Heart right ventricle (tissue), 16 donors: ENCODE data around the gene ATP11A. TPM values are rescaled to one million over a fixed set of nuclear protein-coding genes. Genes with fewer than 3 reads are reported as not detected.

Experiments
- ATAC-seq, 8 donors: fragments of 200-7000 bp; cut with Tn5 transposase; one replicate each; pipeline ENCODE4 v1.9.1; 2020; ENCODE audit warnings: mild to moderate bottlenecking in 8 of 8, moderate library complexity in 8 of 8, moderate number of reproducible peaks in 1 of 8
- DNase-seq, 2 donors: peaks; one replicate each; pipeline ENCODE4 v3.0.0-alpha.2; 2020
- H3K27ac ChIP-seq, 10 donors: fragments of 200-600 bp; sonication (generic) in 2 of 10; one replicate each; pipeline versions ENCODE4 v1.5.0 to v1.8.0; 2020 to 2022; ENCODE audit warnings: mild to moderate bottlenecking in 3 of 10
- H3K27me3 ChIP-seq, 7 donors: fragments of 200-600 bp; one replicate each; pipeline ENCODE4 v1.8.0; 2021 to 2022; ENCODE audit warnings: mild to moderate bottlenecking in 2 of 7
- H3K36me3 ChIP-seq, 9 donors: fragments of 200-600 bp; sonication (generic) in 1 of 9; one replicate each; pipeline versions ENCODE4 v1.5.0 to v1.8.0; 2020 to 2022; ENCODE audit warnings: mild to moderate bottlenecking in 2 of 9
- H3K4me1 ChIP-seq, 9 donors: fragments of 200-600 bp; sonication (generic) in 1 of 9; one replicate each; pipeline versions ENCODE4 v1.5.0 to v1.8.0; 2020 to 2022; ENCODE audit warnings: mild to moderate bottlenecking in 4 of 9
- H3K4me3 ChIP-seq, 10 donors: fragments of 200-600 bp; sonication (generic) in 2 of 10; one replicate each; pipeline versions ENCODE4 v1.5.0 to v1.8.0; 2020 to 2022; ENCODE audit warnings: mild to moderate bottlenecking in 7 of 10, moderate library complexity in 2 of 10
- H3K9me3 ChIP-seq, 11 donors: fragments of 200-600 bp in 10 of 11; sonication (generic) in 2 of 11; one replicate each; pipeline versions ENCODE4 v1.5.0 to v1.8.0; 2013 to 2022; ENCODE audit warnings: mild to moderate bottlenecking in 2 of 11, control low read depth in 1 of 11, moderate library complexity in 1 of 11
- CTCF ChIP-seq, 9 donors: fragments of 200-600 bp; sonication (generic) in 2 of 9; IDR thresholded peaks; one replicate each; pipeline versions ENCODE4 v1.5.0 to v1.8.0; 2021 to 2022; ENCODE audit warnings: antibody characterized with exemption in 9 of 9, mild to moderate bottlenecking in 5 of 9, moderate library complexity in 1 of 9
- WGBS, 2 donors: extraction: QIAGEN DNeasy Blood & Tissue Kit; methylation state at CpG; one replicate each; pipeline ENCODE4 v1.1.7; 2013; ENCODE audit warnings: inconsistent platforms in 1 of 2; 5-methylcytosine and 5-hydroxymethylcytosine counted together
- intact Hi-C, 10 donors: fragments of 100-400 bp; cut with DNase I; formaldehyde crosslinking; loops; one replicate each; pipeline versions ENCODE4 v1.11.1 to v1.14.2; 2022
- polyA plus RNA-seq, 2 donors: library from polyadenylated mRNA; stranded (reverse); fragments of 200-250 nt; gene quantifications; one replicate each; pipeline ENCODE4 v1.2.3, GENCODE V29; 2013
- total RNA-seq, 10 donors: library from RNA; stranded (reverse); fragmentation: NEBNext Ultra II Directional in 3 of 10; extraction: Animal tissue kit (Norgen Biotek cat#: 25700) in 3 of 10; gene quantifications; one replicate each; pipeline versions ENCODE4 v1.2.1 to v1.2.4, GENCODE V29; 2021 to 2023
- donor health status: Arrhythmogenic right ventricular cardiomyopathy.
- donor health status: ischemic (EF 13 %, LVEDD 7.1; RV severe dilation, severe dysfunction).
- donor health status: healthy with polysubstance abuse.
- donor health status: DM: no; HTN: yes; CAD: no.
- donor health status: DM: no; HTN: no; CAD: no.
- donor health status: ischemic (EF 25% LVEDD 6.9; RV normal size, moderate dysfunction).
- donor health status: ischemic (EF 25% LVEDD 5.7; RV mildly dilated, moderate dysfunction).
- donor health status: healthy.
- donor health status: DM: yes; HTN: yes; CAD: no.
- donor health status: Ischemic cardiomyopathy.
- donor health status: ischemic (EF 35%, LVEDD 5.7; RV mildly dilated, moderate dysfunction).
- donor health status: nonischemic (EF 11% LVEDD 7.7; RV severe dilation, severe dysfunction).
- donor health status: DM: yes; HTN: yes; CAD: no.
- donor health status: PGD.
- donor health status: ischemic (EF 29% LVEDD 5.4; RV normal size, mild dysfunction).
- donor health status: nonischemic (EF 23%, LVEDD 6.1; RV moderate dilation, normal function).

ATP11A gene
- total and polyA plus RNA-seq, 12 donors = 20.0 to 164 (median 107) TPM

GRCh38 chr13:112804374-112804773 lies 114.5 kb downstream of the ATP11A start:
- 68 to 74% methylated on average over 5 of the region's 5 CpGs for WGBS, 2 donors
- H3K36me3 ChIP-seq = peaks cover 0 to 42% (median 8%) of the 10 kb centered on the region in 9 donors
- H3K9me3 ChIP-seq = peaks cover 0 to 6% (median 0%) of the 10 kb centered on the region in 11 donors
- ATAC-seq (no peak), DNase-seq (no peak)
- peaks cover 0 to 10% (median 0%) of the 10 kb centered on the region in 9 donors for H3K4me1 ChIP-seq
- intact Hi-C loops = loop anchor here in 1 of 10 donors (10.0 kb wide), 1 partner anchor 170 kb away; no protein-coding TSS in a partner anchor
- no peak overlapping the region for H3K4me3 ChIP-seq
- no peak overlapping the region for H3K27ac ChIP-seq
- TF ChIP-seq CTCF (IDR thresholded peaks at IDR 0.05) = no peak
- H3K27me3 ChIP-seq = no peaks in the 10 kb centered on the region

- Histone ChIP-seq H3K4me1 (peaks cover 0 to 10% (median 0%) of the 10 kb centered on the region in 9 donors), H3K36me3 (peaks cover 0 to 62% (median 18%) of the 10 kb centered on the region in 9 donors), H3K27me3 (no peaks in the 10 kb centered on the region), H3K4me3 (no peak overlapping the region), H3K9me3 (no peaks in the 10 kb centered on the region), H3K27ac (no peak overlapping the region)
- intact Hi-C loops = loop anchor here in 1 of 10 donors (10.0 kb wide), 1 partner anchor 172 kb away; no protein-coding TSS in a partner anchor
- WGBS, 2 donors = 85 to 88% methylated on average over 36 of the region's 36 CpGs
- ATAC-seq = peak in 2 of 8 donors; percentile 16 to 31
- no peak for TF ChIP-seq CTCF (IDR thresholded peaks at IDR 0.05)
- DNase-seq = no peak
Measured at GRCh38 chr13:112806739-112807652, 117.2 kb downstream of the ATP11A start.

- 90 to 92% methylated on average over 24 of the region's 24 CpGs for WGBS, 2 donors
- Histone ChIP-seq H3K36me3 (peaks cover 0 to 70% (median 18%) of the 10 kb centered on the region in 9 donors), H3K4me3 (no peak overlapping the region), H3K27me3 (no peaks in the 10 kb centered on the region), H3K9me3 (no peaks in the 10 kb centered on the region), H3K4me1 (peaks cover 0 to 6% (median 0%) of the 10 kb centered on the region in 9 donors), H3K27ac (no peak overlapping the region)
- no peak for DNase-seq
- no peak for TF ChIP-seq CTCF (IDR thresholded peaks at IDR 0.05)
- ATAC-seq = peak in 3 of 8 donors; percentile 29 to 54 (median 40)
- intact Hi-C loops = loop anchor here in 1 of 10 donors (10.0 kb wide), 1 partner anchor 173 kb away; no protein-coding TSS in a partner anchor
Measured at GRCh38 chr13:112807653-112808376, 118.0 kb downstream of the ATP11A start.
